CD14-positive monocyte (primary cell): ENCODE measurements around the gene TECTB. TPM values are rescaled to one million over a fixed set of nuclear protein-coding genes. Genes with fewer than 3 reads are reported as not detected.
A peak's percentile ranks its signal among the peaks of the same experiment; 100 is the strongest.

ENCODE experiments used
- DNase-seq, 3 donors: peaks; one replicate each; pipeline ENCODE4 v3.0.0-alpha.2; 2011 to 2022
- H2AFZ ChIP-seq: 2 replicates; pipeline ENCODE4 v1.6.0; 2012; ENCODE audit warnings: mild to moderate bottlenecking, low read depth, low read length, inconsistent platforms; ENCODE audit not compliant: insufficient read depth, poor library complexity, severe bottlenecking
- H3K27ac ChIP-seq, 2 donors: 1 replicate in 1 of 2; 2 replicates in 1 of 2; pipeline ENCODE4 v1.5.1; 2012 to 2013; ENCODE audit warnings: low read length in 2 of 2, control low read depth in 1 of 2, inconsistent platforms in 1 of 2, low read depth in 1 of 2, mild to moderate bottlenecking in 1 of 2
- H3K27me3 ChIP-seq, 2 donors: one replicate each; pipeline versions ENCODE4 v1.6.0 to v1.6.1; 2011 to 2013; ENCODE audit warnings: low read length in 2 of 2; ENCODE audit not compliant: control insufficient read depth in 2 of 2, insufficient read depth in 2 of 2
- H3K36me3 ChIP-seq, 2 donors: replicated peaks in 1 of 2; 1 replicate in 1 of 2; 2 replicates in 1 of 2; pipeline versions ENCODE4 v1.5.1 to v1.6.1; 2012 to 2013; ENCODE audit warnings: low read length in 2 of 2, control low read depth in 1 of 2, inconsistent platforms in 1 of 2, mild to moderate bottlenecking in 1 of 2; ENCODE audit not compliant: insufficient read depth in 2 of 2, control insufficient read depth in 1 of 2
- H3K4me1 ChIP-seq, 2 donors: 1 replicate in 1 of 2; 2 replicates in 1 of 2; pipeline versions ENCODE4 v1.5.1 to v1.6.1; 2012 to 2013; ENCODE audit warnings: low read length in 2 of 2, control low read depth in 1 of 2, inconsistent platforms in 1 of 2, mild to moderate bottlenecking in 1 of 2, moderate library complexity in 1 of 2; ENCODE audit not compliant: insufficient read depth in 2 of 2, control insufficient read depth in 1 of 2
- H3K4me2 ChIP-seq: replicated peaks from 2 replicates; pipeline ENCODE3; 2012; ENCODE audit warnings: low read length, moderate library complexity, mild to moderate bottlenecking; ENCODE audit not compliant: poor library complexity, severe bottlenecking; ENCODE audit errors: extremely low read depth
- H3K4me3 ChIP-seq, 3 experiments: fragments of 200-600 bp in 1 of 3; sonication (generic) in 1 of 3; replicated peaks in 1 of 3; 1 replicate in 2 of 3; 2 replicates in 1 of 3; pipeline ENCODE4 v1.5.1; 2011 to 2013; ENCODE audit warnings: low read length in 3 of 3, mild to moderate bottlenecking in 3 of 3, control low read depth in 2 of 3, low read depth in 2 of 3, inconsistent platforms in 1 of 3, moderate library complexity in 1 of 3
- H3K79me2 ChIP-seq: 2 replicates; pipeline ENCODE4 v1.6.0; 2012; ENCODE audit warnings: mild to moderate bottlenecking, control low read depth, inconsistent platforms, low read length, moderate library complexity; ENCODE audit not compliant: insufficient read depth
- H3K9ac ChIP-seq: 2 replicates; pipeline ENCODE4 v1.6.0; 2017; ENCODE audit warnings: low read length, mild to moderate bottlenecking; ENCODE audit not compliant: insufficient read depth, poor library complexity, severe bottlenecking
- H3K9me3 ChIP-seq, 2 donors: replicated peaks in 1 of 2; 1 replicate in 1 of 2; 2 replicates in 1 of 2; pipeline versions ENCODE4 v1.5.1 to v1.6.1; 2012 to 2013; ENCODE audit warnings: low read length in 2 of 2, control low read depth in 1 of 2; ENCODE audit not compliant: control insufficient read depth in 1 of 2, insufficient read depth in 1 of 2
- H4K20me1 ChIP-seq: 2 replicates; pipeline ENCODE4 v1.6.0; 2012; ENCODE audit warnings: mild to moderate bottlenecking, low read length, control low read depth, moderate library complexity; ENCODE audit not compliant: insufficient read depth
- H3K27ac Mint-ChIP-seq, 7 donors: one replicate each; pipeline ENCODE4 v1.8.0; 2020; ENCODE audit warnings: mild to moderate bottlenecking in 7 of 7, mixed read lengths in 7 of 7, moderate library complexity in 6 of 7, inconsistent platforms in 2 of 7
- H3K27me3 Mint-ChIP-seq, 3 donors: one replicate each; pipeline ENCODE4 v1.8.0; 2021 to 2022; ENCODE audit warnings: low read depth in 3 of 3, mild to moderate bottlenecking in 3 of 3, mixed read lengths in 3 of 3, moderate library complexity in 3 of 3, inconsistent platforms in 1 of 3
- H3K36me3 Mint-ChIP-seq, 2 donors: one replicate each; pipeline ENCODE4 v1.8.0; 2020; ENCODE audit warnings: mixed read lengths in 2 of 2, inconsistent platforms in 1 of 2, mild to moderate bottlenecking in 1 of 2
- H3K4me1 Mint-ChIP-seq: one replicate; pipeline ENCODE4 v1.8.0; 2020; ENCODE audit warnings: mild to moderate bottlenecking, mixed read lengths
- H3K4me3 Mint-ChIP-seq, 2 donors: one replicate each; pipeline ENCODE4 v1.8.0; 2020; ENCODE audit warnings: mild to moderate bottlenecking in 2 of 2, mixed read lengths in 2 of 2, moderate library complexity in 1 of 2
- H3K9me3 Mint-ChIP-seq, 7 donors: one replicate each; pipeline ENCODE4 v1.8.0; 2020 to 2022; ENCODE audit warnings: mixed read lengths in 7 of 7, mild to moderate bottlenecking in 6 of 7, moderate library complexity in 6 of 7, inconsistent platforms in 2 of 7
- CTCF ChIP-seq: fragments of 200-600 bp; IDR thresholded peaks from one replicate; pipeline ENCODE4 v1.8.0; 2022; ENCODE audit warnings: antibody characterized with exemption, mild to moderate bottlenecking
- WGBS: methylation state at CpG from one replicate; pipeline ENCODE4 v1.1.5; 2013; ENCODE audit warnings: missing lambda C conversion rate; ENCODE audit not compliant: insufficient coverage; 5-methylcytosine and 5-hydroxymethylcytosine counted together
- intact Hi-C, 2 donors: fragments of 100-400 bp; cut with micrococcal nuclease; formaldehyde crosslinking; loops; one replicate each; pipeline versions ENCODE4 v1.15.0 to v1.15.1; 2023
- polyA plus RNA-seq, 3 donors: library from polyadenylated mRNA; depleted of rRNA in 1 of 3; unstranded in 2 of 3; stranded (reverse) in 1 of 3; fragments of 300-500 nt in 2 of 3; fragments of >200 nt in 1 of 3; fragmentation: Illumina TruSeq in 2 of 3; gene quantifications; 1 replicate in 2 of 3; 2 replicates in 1 of 3; pipeline ENCODE4 v1.2.3, GENCODE V29; 2012 to 2021

TECTB gene
- polyA plus RNA-seq, 3 donors = not detected

GRCh38 chr10:112274831-112275230 is 8.4 kb upstream of the TECTB start:
- peaks cover 0 to 3% (median 0%) of the 10 kb centered on the region in 7 donors for H3K9me3 Mint-ChIP-seq
- intact Hi-C loops = no loop called here
- TF ChIP-seq CTCF = no peak
- H3K27ac Mint-ChIP-seq = peak overlapping the region in 2 of 7 donors; percentile 47 to 55
- no peak for DNase-seq
- H3K9me3 ChIP-seq = no peaks in the 10 kb centered on the region
- H4K20me1 ChIP-seq = no peaks in the 10 kb centered on the region
- H3K4me3 ChIP-seq = no peak overlapping the region
- peaks cover 13 to 19% (median 15%) of the 10 kb centered on the region in 3 donors for H3K27me3 Mint-ChIP-seq
- H3K36me3 ChIP-seq = no peaks in the 10 kb centered on the region
- peaks cover 0 to 12% of the 10 kb centered on the region in 2 donors for H3K27me3 ChIP-seq
- 75% methylated on average over 3 of the region's 5 CpGs for WGBS
- no peak overlapping the region for H3K4me3 Mint-ChIP-seq
- no peaks in the 10 kb centered on the region for H3K4me1 ChIP-seq
- no peaks in the 10 kb centered on the region for H3K36me3 Mint-ChIP-seq
- H3K4me1 Mint-ChIP-seq = no peaks in the 10 kb centered on the region
- no peak overlapping the region for H3K9ac ChIP-seq
- H3K79me2 ChIP-seq = no peaks in the 10 kb centered on the region
- H2AFZ ChIP-seq = no peak overlapping the region
- H3K27ac ChIP-seq = no peak overlapping the region
- H3K4me2 ChIP-seq = no peak overlapping the region

GRCh38 chr10:112275512-112276245 is 7.5 kb upstream of the TECTB start:
- DNase-seq = no peak
- TF ChIP-seq CTCF = no peak
- H3K79me2 ChIP-seq = no peaks in the 10 kb centered on the region
- H3K4me3 ChIP-seq = no peak overlapping the region
- H3K27ac ChIP-seq = no peak overlapping the region
- no peaks in the 10 kb centered on the region for H3K9me3 ChIP-seq
- no peaks in the 10 kb centered on the region for H3K4me1 ChIP-seq
- H3K27me3 ChIP-seq = peaks cover 4 to 17% of the 10 kb centered on the region in 2 donors
- Mint-ChIP-seq H3K36me3 (no peaks in the 10 kb centered on the region), H3K27me3 (peaks cover 12 to 17% (median 12%) of the 10 kb centered on the region in 3 donors), H3K27ac (no peak overlapping the region), H3K4me3 (peak overlapping the region in 1 of 2 donors; percentile 13), H3K4me1 (no peaks in the 10 kb centered on the region), H3K9me3 (peaks cover 0 to 3% (median 0%) of the 10 kb centered on the region in 7 donors)
- no peak overlapping the region for H3K9ac ChIP-seq
- H3K4me2 ChIP-seq = no peak overlapping the region
- 100% methylated on average over 2 of the region's 4 CpGs for WGBS
- no peaks in the 10 kb centered on the region for H3K36me3 ChIP-seq
- intact Hi-C loops = no loop called here
- no peak overlapping the region for H2AFZ ChIP-seq
- no peaks in the 10 kb centered on the region for H4K20me1 ChIP-seq
